HG03135 (cell line): Measurements from ENCODE around the gene IL1A.
"Not testable (repeated sequence)": the region's sequence is repeated elsewhere in the genome, so short reads cannot be mapped to it uniquely, and the experiment has no call there.

ENCODE experiments used
- ATAC-seq: cut with Tn5 transposase; IDR thresholded peaks from one replicate; pipeline ENCODE4 v1.9.1; 2021; ENCODE audit warnings: mild to moderate bottlenecking, moderate library complexity; ENCODE audit not compliant: unreplicated experiment

IL1A gene

GRCh38 chr2:112784199-112785189, at the start of gene IL1A:
TSS of gene IL1A (minus strand) at chr2:112784493. CDS start at chr2:112783770, 723 bp downstream.
- ATAC-seq = no peak

GRCh38 chr2:112833976-112834375, 49.7 kb upstream of the IL1A start:
- no peak for ATAC-seq

GRCh38 chr2:112833639-112833931, 49.3 kb upstream of the IL1A start:
- not testable (repeated sequence) for ATAC-seq

- ATAC-seq = no peak
Observed at GRCh38 chr2:112832841-112833638, 48.7 kb upstream of the IL1A start.

- ATAC-seq = no peak
Observed at GRCh38 chr2:112831946-112832840, 47.9 kb upstream of the IL1A start.

- ATAC-seq = no peak
Observed at GRCh38 chr2:112831513-112831845, 47.2 kb upstream of the IL1A start.

- no peak for ATAC-seq
Observed at GRCh38 chr2:112830682-112831512, 46.6 kb upstream of the IL1A start.

- no peak for ATAC-seq
Observed at GRCh38 chr2:112829961-112830681, 45.8 kb upstream of the IL1A start.

GRCh38 chr2:112829101-112829960, 45.0 kb upstream of the IL1A start:
- no peak for ATAC-seq

GRCh38 chr2:112828251-112828691, 44.0 kb upstream of the IL1A start:
- no peak for ATAC-seq

GRCh38 chr2:112827604-112828185, 43.4 kb upstream of the IL1A start:
- ATAC-seq = no peak

- no peak for ATAC-seq
Observed at GRCh38 chr2:112827009-112827408, 42.7 kb upstream of the IL1A start.

GRCh38 chr2:112825706-112826105, 41.4 kb upstream of the IL1A start:
- ATAC-seq = no peak

- no peak for ATAC-seq
Observed at GRCh38 chr2:112824694-112825085, 40.4 kb upstream of the IL1A start.

- peak; percentile 33 for ATAC-seq
Observed at GRCh38 chr2:112821682-112822081, 37.4 kb upstream of the IL1A start.

GRCh38 chr2:112821142-112821541, 36.8 kb upstream of the IL1A start:
- ATAC-seq = peak; percentile 70

- no peak for ATAC-seq
Observed at GRCh38 chr2:112820343-112820742, 36.0 kb upstream of the IL1A start.

GRCh38 chr2:112819081-112819480, 34.8 kb upstream of the IL1A start:
- ATAC-seq = no peak
